Right renal pelvis (tissue), 4 donors: ENCODE data around the gene NPC1L1. TPM values are rescaled to one million over a fixed set of nuclear protein-coding genes. Genes with fewer than 3 reads are reported as not detected.

Source experiments
- DNase-seq, 4 donors: peaks; one replicate each; pipeline ENCODE4 v3.0.0-alpha.2; 2013; ENCODE audit warnings: low read depth in 4 of 4, low spot score in 3 of 4, missing footprints in 1 of 4
- polyA plus RNA-seq, 4 donors: library from polyadenylated mRNA; unstranded; fragments of 120-200 nt; gene quantifications; one replicate each; pipeline ENCODE4 v1.2.1, GENCODE V29; 2013; ENCODE audit not compliant: insufficient read length in 4 of 4

Gene NPC1L1
- polyA plus RNA-seq, 4 donors = 2.4 to 3.9 (median 2.7) TPM

DNA sequence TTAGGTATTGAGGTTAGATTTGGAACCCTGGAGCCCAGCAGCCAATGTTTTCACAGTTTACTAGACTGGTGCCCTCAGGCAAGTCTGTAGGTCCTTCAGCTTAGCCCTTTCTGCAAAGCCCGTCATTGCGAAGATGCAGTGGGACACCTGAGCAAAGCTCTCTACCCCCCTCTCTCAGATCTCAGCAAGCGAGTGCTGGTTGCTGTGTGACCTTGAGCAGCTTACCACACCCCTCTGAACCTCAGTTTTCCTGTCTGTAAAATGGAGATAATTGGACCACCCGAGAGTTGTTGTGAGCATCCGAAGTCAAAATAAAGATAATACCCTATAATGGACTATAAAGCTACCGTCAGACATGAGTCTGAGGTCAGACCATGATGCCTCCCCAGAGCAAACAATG is 3.7 kb downstream of the NPC1L1 start:
- no peak for DNase-seq

DNA sequence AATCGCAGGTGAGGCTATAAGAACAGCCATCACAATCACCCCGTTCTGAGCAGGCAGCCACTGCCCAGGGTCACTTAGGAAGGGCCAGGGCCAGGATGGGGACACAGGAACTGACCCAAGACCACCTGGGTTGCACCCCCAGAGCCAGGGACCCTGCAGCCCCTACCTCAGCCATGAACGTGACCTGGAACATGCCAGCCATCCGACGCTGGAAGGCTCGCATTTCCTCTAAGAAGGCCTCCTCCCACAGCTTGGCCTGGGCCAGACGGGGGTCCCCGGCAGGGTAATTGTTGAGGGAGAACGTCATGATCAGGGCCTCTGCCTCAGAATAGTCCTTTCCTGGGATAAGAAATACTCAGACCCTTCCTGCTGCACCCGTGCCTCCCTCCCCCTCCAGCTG is 5.0 kb downstream of the NPC1L1 start:
- no peak for DNase-seq

DNA sequence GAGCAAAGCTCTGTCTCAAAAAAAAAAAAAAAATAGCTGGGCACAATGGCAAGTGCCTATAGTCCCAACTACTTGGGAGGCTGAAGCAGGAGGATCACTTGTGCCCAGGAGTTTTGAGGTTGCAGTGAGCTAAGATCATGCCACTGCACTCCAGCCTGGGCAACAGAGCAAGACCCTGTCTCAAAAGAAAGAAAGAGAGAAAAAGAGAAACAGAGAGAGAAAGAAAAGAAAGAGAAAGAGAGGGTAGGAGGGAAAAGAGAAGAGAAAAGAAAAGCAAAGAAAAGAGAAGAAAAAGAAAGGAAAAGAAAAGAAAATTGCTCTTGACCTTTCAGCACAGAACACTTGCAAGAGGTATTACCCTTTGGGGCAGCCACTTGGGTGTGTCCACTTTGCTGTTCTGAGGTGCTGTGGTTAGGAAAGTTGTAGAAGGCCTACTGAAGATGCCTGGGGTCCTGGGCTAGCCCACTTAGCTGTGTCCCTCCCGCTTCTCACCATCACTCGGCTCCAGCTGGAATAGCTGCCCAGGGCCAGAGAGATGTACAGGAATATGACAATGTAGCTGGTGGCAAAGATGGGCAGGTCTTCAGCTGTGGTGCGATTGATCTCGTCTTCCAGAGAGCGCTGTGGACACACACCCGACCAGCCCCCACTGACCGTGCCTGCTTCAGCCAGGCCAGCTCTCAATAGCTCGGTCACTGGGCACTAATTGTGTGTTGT is 5.6 kb downstream of the NPC1L1 start:
- DNase-seq = no peak

DNA sequence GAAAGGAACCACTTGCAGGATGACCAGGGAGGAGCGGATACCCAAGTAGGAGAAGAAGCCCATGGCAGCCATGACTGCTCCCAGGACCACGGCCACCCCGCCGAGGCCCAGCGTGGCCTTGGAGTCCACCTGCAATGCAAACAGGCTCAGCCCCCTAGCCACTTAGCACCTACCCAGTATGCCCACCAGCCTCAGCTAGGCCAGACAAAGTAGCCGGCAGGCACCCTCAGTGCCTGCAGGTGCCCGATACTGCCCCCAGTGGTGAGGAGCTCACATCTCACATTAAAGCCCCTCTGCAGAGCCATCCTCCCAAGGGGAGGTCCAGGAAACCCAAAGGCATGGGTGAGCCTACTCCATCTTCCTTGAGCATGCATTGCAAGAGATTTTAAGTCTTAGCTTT is 6.6 kb downstream of the NPC1L1 start:
- peak in 1 of 4 donors; percentile 18 for DNase-seq

DNA sequence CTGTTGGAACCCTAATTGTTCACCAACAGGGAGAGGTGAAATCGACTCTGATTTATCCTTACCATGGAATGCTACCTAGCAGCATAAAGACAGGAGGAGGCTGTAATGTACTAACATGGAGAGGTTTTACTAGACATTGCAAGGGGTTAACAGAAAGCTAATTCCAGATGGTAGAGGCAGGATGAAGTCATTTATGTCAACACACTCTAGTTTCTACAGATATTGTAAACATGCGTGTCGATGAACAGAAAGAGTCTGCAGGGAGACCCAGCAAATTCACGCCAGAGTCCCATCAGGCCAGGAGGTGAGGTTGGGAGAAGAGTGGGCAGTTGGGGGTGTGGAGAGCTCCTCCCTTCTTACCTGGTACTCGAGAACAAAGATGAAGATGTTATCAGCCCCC is 7.0 kb downstream of the NPC1L1 start:
- DNase-seq = no peak

DNA sequence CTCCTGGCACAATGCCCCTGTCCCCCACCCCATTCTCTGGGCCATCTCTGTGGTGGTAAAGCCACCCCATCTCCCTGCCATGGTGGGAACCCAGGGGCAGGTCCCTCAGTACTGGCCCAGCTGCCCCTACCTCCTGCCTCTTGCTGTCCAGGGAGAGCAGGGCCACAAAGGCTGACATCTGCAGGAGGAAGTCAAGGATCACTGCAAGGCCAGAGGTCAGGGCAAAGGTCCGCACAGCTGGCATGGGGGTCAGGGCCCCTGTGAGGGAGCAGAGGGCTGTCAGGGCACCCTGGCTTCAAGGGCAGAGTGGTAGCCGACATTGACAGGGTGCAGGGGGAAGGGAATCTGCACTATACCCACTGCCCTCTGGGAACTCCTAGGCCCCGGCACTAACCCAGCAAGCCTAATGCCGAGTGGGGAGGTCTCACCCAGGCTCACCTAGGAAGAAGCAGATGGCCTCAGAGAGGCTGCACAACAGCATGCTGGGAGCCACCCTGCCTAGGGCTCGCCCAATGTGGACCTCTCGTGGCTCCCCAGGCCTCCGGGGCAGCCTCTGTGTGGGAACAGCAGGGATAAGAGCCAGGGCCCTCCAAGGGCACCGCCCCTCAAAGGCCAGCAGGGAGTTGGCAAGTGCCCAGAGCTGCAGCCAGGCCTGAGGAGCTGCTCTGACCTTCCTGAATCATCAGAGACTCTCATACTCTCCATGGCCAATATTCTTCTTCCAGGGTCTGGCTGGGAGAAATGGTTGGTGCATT is 7.7 kb downstream of the NPC1L1 start:
- no peak for DNase-seq

DNA sequence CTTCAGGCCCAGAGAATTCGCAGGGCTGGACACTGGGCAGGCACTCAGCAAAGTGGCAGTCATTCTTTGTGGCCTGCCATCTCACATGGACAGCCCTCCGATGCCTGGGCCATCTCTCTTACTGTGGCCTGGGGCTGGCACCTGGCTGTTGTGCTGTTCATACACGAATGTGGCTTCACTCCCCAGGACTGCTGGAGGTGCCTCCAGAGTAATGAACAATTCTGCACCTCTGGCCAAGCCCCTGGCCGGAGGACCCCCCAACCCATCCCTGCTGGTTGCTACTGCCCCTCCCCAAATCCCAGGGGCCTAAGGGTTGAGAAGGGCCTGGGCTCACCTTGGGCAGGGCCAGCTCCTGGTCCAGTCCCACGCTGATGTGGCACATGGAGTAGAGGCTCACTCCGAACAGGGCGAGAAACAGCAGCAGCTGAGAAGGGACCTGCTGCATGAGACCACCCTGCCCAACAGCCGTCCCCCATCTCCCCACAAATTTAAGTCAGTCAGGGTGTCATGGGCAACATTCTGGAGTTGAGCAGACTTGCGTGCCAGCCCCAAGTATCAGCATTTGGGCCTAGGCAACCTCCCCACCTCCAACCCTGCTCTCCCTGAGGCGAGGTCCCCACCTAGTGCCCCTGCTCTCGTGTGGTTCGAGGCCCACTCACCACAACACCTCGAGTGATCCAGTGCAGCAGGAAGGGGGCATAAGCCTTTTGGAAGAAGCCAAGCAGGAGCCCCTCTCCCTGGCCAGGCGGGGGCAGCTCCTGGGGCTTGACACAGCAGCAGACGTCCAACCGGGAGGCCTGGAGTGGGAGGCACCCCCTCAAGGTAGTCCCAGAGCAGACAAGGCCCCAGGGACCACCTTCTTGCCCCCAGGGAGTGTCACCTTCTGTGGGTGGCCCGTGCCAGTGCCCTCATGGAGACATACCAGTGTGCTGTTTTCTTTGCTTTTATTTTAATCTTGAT is 9.4 kb downstream of the NPC1L1 start:
- no peak for DNase-seq

DNA sequence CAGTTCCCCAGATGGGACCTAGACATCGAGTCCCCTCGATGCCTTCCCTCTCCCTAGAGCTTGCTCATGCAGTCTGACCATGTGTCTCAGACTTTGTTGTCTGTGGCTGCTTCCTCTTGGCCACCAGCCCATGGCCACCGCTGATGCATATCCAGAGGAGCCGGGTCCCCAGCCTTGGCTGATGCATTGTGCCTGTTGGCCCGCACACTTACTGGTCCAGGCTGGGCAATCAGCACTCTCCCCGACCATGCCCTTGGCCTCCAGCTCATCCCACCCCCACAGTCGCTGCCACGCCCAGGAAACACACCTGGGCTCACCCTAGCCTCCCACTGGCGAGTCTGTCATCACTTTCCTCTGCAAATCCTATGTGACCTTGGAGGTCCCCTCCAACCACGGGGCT is 10.1 kb downstream of the NPC1L1 start:
- no peak for DNase-seq

DNA sequence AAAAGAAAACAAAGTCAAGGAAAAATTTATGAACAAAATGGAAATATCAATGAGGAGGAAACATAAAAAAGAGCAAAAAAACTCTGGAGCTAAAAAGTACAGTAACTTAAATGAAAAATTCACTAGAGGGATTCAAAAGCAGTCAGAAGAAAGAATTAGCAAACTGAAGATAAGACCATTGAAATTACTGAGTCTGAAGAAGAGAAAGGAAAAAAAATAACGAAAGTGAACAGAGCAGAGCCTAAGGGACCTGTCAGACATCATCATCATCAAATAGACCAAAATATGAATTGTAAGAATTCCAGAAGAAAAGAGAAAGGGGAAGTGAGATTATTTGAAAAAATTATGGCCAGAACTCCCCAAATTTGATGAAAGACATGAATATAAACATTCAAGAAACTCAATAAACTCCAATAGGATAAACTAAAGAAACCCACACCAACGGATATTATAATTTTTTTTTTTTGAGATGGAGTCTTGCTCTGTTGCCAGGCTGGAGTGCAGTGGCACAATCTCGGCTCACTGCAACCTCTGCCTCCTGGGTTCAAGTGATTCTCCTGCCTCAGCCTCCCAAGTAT is 16.2 kb downstream of the NPC1L1 start:
- DNase-seq = no peak

DNA sequence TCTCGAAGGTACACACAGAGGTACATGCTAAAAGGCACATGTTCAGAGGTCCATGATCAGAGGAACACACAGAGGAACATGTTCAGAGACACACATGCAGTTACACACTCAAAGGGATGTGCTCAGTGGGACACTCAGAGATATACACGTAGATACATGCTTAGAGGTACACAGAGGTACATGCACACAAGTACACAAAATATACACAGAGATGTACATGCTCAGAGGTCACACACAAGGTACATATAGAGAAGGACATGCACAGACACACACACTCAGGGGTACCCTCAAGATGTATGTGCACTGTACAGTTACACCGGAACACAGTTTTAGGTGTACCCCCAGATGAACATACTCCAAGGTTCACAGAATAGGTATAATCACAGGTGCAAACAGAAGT is 18.8 kb downstream of the NPC1L1 start:
- DNase-seq = no peak

DNA sequence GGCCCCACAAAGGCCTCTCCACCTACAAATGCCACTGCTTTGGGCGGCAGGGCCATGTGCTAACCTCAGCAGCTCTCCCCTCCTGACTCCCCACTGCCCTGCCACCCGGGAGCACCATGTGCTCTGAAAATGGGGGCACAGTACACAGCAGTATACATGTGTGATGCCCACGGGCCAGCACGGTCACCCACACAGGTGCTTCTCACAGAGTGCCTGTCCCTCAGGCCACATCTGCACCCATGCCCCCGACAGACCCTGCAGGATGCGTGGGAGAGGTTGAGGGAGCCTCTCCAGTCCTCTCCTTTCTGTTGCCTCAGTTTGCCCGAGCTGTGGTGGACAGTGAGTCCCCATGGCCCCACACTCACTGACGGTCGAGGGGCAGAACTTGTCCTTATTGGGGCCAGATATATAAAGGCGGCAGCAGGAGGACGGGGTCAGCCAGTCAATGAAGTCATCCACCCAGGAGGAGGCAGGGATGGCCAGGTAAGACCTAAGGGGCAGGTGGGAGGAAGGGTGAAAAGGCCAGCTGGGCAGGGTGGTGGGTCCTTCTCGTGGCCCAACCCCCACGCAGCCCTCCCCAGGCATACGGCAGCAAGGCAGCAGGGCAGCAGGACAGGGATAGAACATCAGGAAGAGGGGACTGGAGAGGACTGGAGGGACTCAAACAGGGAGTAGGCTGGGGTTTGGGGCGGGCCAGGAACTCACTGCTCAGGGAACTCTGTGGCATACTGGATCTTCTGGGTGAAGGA is 19.6 kb downstream of the NPC1L1 start:
- no peak for DNase-seq

DNA sequence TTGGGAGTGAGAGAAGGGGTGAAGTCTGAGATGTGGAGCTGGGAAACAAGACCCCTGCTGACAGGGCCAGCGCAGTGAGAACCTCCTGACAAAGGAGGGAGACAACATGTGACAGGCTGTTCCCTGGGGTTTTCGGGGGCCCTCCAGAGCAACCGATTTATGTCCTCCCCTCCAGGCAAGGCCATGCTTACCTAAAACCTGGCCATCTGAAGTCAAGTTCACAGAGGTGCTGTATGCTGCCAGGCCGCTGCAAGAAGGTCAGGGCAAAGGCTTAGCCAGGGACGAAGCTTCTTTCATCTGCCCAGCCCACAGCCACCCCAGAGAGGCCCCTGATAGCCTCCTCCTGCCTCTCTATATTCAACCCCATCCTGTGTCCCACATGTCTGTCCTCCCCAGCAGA is 20.6 kb downstream of the NPC1L1 start:
- no peak for DNase-seq

DNA sequence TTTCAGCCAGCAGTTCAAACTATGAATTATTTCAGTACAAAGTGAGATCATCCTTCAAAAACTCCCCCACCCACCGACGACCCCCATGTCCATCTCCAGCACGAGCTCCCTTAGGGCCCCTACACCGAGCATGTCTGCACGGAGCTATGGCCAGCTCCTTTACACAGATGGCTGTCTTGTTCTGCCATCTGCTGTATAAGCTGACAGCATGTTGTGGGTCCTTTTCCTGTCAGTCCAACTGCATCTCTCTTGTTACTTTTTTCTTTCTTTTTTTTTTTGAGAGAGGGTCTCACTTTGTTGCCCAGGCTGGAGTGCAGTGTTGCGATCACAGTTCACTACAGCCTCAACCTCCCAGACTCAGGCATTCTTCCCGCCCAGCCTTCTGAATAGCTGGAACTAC is 21.6 kb downstream of the NPC1L1 start:
- DNase-seq = no peak

DNA sequence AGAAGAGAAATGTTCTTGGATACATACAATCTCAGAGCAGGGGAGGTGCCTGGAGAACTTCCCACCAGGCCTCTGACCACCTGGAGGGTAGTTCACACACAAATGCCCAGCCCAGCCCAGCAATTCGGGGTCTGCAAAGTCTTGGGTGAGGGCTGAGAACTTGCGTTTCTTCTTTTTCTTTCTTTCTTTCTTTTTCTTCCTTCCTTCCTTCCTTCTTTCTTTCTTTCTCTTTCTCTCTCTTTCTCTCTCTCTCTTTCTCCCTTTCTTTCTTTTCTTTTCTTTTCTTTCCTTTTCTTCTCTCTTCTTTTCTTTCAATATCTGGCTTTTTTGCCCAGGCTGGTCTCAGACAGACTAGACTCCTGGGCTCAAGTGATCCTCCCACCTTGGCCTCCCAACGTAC is 22.4 kb downstream of the NPC1L1 start:
- DNase-seq = no peak

DNA sequence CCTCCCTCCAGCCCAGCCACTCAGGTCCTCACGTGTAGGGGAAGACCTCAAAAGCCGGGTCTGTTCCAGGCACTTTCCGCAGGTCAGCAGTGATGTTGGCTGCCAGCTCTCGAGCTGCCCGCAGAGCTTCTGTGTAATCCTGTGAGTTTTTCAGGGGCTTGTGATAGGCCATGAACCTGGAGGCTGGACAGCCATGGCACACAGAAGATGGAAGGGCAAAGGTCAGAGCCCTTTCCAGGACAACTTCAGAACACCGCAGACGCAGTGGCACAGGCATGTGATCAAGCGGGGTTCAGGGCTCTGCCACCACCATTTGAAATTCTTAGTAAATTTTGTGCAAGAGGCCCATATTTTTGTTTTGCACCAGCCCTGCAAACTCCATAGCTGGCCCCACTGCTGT is 24.0 kb downstream of the NPC1L1 start:
- DNase-seq = no peak

DNA sequence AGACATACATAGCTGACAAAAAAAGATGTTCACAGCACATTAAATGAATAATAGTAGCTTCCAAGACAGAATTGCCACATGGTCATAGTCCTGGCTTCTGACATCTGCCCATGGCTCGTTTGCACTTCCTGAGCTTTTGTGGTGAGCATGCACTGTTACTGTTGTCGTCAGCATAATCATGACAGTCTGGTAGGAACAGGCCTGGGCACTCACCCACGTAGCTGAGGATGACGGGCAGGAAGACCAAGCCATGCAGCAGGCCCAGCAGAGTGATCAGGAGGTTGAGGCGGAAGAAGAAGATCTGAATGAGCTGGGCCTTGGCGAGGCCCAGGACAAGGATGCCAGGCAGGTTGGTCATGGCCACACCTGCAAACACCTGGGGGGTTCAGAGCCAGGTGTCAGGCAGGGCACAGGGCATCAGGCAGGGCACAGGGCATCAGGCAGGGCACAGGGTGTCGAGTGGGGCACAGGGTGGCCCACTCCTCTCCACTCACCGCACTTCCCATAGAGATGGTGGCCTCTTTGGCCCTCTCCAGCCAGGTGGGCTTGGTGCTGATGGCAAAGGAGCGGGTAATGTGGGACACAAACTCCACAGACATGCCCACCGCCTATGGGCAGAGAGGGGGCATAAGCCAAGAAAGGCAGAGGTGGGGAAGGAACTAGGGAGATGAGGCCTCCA is 25.4 kb downstream of the NPC1L1 start:
- no peak for DNase-seq

DNA sequence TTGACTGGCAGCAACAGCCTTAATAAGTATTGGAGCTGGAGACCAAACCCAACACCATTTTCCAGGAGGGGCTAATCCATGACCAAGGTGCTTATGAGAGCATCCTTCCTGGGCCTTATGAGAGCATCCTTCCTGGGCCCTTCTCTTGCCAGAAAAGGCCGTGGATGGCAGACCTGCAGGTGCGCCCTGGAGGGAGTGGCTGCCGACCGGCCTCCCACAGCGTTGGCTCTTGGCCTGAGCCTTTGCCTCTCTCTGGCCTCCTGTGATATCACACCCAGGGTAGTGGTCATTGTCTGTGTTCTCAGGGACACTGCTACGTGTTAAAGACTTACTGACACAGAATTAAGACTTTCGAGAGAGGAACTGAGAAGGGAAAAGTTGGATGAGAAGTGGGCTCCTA is 28.4 kb downstream of the NPC1L1 start:
- DNase-seq = no peak

DNA sequence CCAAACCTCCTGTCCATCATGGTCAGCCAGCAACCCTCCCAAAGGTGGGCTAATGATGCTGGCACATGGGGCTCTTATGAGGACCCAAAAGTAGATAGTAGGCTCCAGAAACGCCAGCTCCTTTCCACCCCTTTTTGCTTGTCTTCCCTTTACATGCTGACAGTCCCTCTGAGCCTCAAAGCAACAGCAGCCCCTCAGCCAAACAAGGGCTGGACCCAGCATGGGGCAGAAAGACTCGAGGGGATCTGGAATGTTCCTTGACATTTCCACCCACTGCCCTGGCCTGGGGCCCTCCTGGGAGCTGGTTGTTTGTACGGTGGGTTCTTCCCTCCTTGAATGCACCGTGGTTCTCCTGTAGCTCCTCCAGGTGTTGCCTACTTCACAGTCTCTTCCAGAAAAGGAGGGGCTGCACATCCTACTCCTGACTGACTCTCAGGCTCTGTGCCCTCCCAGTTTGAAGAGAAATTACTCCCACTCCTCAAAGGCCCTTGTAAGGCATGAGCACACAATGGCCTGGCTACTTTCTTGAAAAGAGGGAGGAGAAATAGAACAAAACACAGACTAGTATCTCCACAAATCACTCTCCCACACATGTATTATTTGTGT is 29.2 kb downstream of the NPC1L1 start:
- DNase-seq = no peak

DNA sequence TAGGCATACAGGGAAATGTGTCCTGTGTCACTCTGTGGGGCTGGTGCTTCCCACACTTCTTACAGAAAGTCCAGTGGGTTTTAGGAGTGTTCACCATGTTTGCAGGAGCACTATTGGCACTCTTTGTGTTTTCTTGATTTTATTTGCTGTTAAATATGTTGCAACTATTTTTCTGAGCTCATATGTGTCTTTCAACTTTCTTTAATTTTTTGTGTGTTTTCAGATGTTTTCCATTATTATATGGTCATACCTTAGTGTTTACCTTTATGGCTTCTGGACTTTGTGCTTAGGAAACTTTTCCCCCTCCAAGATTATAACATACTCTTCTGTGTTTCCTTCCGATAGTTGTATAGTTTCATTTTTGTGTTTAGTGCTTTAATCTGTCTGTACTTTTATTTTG is 29.9 kb downstream of the NPC1L1 start:
- DNase-seq = no peak
